Activated CD4-positive, CD25-positive, alpha-beta regulatory T cell treated with anti-CD3 and anti-CD28 coated beads, Interleukin-2, amount 50 U/mL, for 16 hours (primary cell): ENCODE data around the gene LYRM1.

ENCODE experiments used
- DNase-seq: peaks from one replicate; pipeline ENCODE4 v3.0.0-alpha.2; 2020; ENCODE audit warnings: low read depth, low spot score

LYRM1 gene

DNA sequence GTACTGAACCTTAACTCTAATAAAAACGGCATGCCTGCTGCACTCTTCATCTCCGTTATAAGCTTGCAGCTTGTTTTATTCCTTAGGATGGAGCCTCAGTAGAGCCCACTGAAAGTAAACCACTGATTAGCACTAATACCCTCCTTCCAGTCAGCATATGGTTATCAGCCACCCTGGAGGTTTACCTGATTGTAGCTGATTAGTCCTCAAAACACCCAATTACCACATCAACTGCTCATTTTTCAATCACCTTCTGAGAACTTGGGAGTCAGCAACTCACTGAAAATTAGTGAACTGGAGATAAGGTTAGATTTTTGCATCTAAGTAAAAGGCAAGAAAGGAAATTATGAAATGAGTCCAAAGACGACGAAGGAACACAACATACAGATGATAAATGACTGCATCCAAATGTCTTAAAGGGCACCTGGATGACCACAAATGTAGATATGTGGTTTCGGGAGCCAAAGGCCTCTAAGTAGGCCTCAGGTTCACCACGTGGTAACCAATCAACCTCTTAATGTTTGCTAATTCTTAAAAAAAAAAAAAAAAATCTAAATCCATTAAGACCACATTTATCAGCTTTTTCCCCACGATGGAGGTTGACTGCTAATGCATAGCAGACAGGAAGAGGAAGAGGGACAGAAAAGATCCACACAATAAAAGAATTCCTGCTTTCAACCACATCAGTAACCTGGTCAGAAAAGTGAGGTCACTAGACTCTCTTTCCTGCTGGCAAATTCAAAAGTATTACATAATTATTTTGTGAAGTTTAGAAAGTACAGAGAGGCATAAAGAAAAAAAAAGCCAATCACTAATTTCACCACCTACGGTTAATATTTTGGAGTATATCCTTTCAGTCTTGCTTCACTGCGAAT lies 28.4 kb upstream of the LYRM1 start:
- DNase-seq = no peak

- DNase-seq = no peak
Measured at GRCh38 chr16:20873331-20873730, 27.2 kb upstream of the LYRM1 start.

- no peak for DNase-seq
Measured at GRCh38 chr16:20874088-20874581, 26.4 kb upstream of the LYRM1 start.

- DNase-seq = no peak
Measured at GRCh38 chr16:20875355-20875650, 25.3 kb upstream of the LYRM1 start.

GRCh38 chr16:20878682-20879147 lies 21.9 kb upstream of the LYRM1 start:
- no peak for DNase-seq

GRCh38 chr16:20879175-20880040 lies 21.2 kb upstream of the LYRM1 start:
- DNase-seq = no peak

DNA sequence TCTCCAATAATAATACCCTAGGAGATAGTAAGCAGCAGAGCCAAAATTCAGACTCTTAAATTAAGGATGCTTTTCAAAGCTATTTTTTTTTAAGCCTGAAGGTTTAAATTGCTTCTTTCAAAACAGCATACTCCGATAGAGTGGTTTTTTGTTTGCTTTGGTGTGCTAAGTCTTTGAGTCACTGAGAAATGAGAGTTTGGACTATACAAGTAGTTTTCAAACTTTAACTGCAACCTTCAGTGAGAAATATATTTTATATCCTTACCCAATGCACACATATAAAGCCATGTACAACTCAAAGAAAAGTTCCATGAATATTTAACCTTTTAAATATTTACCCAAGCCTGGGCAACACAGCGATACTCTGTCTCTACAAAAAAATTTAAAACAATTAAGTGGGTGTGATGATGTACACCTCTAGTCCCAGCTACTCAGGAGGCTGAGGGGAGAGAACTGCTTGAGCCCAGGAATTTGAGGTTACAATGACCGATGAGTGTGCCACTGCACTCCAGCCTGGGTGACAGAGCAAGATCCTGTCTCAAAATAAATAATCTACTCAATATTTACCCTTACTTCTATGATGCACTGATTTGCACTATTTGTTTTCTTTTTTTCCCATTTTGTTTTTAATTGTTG lies 19.6 kb upstream of the LYRM1 start:
- DNase-seq = no peak

DNA sequence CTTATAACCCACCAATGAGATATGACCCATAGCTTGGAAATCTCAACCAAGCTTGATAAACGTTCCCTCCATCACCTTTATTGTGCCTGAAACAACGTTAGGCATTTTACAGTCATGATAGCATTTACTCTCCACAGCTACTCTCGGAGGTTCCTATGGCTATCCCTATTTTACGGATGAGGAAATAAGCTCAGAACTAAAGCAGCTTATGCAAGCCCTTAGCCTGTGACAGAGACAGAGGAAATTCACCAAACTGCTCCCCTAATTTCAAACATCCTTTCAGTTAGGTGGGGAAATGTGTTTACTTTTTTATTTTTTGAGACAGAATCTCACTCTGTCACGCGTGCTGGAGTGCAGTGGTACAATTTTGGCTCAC lies 19.1 kb upstream of the LYRM1 start:
- DNase-seq = no peak

DNA sequence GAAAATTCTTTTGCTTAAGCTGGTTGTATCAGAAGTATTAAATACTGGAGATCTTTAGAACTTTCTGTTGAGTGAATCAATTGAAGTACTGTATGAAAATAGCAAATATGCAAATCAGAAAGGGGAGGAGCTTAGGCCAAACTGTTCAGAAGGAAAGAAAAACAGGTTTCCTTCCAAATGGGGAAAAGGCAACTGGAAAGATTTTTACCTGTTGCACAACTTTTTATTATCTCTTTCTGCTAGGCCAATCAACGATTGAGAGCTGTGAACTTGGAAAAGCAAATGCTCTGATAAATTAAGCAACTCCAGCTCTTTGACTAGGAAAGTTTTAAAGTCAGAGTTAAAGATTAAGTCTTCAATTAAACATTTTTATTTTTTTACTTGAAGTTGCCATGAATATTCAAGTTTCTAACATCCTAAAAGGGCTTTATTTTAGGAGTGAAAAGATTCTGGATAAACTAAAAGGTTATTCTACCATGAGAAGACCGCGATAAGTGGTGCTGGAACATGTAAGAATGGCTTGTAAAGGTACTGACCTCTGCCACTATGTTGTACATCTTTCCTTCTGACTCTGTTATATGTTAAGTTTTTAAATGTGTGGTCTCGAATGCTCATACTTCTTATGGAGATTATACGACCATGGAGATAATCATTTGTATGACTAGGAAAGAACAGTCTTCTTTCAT lies 16.9 kb upstream of the LYRM1 start:
- DNase-seq = no peak

DNA sequence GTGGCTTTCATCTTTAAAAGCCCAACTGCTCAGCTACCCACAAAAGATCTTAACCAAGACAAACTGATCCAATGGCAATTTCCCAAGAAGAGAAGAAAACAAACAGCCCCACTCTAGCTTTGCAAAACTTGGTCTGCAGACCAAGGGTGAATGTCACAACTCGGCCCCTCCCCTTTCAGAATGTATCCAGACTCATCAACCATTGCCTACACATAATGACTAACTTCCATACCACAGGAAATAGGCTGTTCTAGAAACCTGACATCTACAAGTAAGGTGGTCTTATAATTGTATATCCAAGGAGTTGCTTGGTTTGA lies 16.4 kb upstream of the LYRM1 start:
- no peak for DNase-seq

- DNase-seq = no peak
Measured at GRCh38 chr16:20886320-20886719, 14.3 kb upstream of the LYRM1 start.

- DNase-seq = no peak
Measured at GRCh38 chr16:20887207-20887606, 13.4 kb upstream of the LYRM1 start.

DNA sequence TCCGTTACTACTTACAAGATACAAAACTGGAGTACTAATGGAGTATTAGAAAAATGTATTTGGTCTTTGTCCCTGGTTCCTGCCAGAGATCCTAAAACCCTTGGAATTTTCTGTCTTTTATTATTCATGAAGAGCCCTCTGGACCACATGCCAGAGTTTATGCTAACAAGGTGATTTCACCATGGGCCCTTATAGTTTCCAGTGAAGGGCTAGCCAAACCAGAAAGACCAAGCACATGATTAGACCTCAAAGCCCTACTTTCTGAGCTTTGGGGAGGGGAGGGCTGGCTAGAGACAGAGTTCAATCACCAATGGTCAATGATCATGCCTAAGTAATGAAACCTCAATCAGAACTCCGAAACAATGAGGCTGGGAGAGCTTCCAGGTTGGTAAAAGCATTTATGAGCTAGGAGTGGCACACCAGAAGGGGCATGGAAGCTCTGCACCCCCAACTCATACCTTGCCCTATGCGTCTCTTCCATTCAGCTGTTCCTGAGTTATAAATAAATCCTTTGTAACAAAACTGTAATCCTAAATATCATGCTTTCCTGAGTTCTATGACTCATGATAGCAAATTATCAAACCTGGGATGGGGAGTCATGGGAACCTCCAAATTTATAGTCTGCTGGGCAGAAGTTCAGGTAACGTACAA lies 10.8 kb upstream of the LYRM1 start:
- no peak for DNase-seq

DNA sequence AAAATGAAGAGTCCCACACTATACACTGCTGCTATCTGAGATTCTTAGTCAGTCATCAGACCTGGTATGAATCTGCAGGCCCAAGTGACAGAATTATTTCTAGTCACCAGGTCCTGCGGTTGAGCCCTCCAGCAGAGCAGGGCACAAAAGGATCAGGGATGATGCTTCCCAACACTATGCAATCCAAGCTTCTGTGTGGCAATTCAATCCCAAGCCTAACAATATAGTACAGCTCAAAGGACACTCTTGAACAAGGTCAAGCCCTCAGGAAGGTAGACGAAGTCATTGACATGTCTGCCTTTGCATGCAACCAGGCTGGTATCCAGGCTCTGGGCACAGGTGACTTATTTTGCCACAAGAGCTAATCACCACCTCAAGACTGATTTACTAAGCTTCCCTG lies 6.2 kb upstream of the LYRM1 start:
- no peak for DNase-seq

DNA sequence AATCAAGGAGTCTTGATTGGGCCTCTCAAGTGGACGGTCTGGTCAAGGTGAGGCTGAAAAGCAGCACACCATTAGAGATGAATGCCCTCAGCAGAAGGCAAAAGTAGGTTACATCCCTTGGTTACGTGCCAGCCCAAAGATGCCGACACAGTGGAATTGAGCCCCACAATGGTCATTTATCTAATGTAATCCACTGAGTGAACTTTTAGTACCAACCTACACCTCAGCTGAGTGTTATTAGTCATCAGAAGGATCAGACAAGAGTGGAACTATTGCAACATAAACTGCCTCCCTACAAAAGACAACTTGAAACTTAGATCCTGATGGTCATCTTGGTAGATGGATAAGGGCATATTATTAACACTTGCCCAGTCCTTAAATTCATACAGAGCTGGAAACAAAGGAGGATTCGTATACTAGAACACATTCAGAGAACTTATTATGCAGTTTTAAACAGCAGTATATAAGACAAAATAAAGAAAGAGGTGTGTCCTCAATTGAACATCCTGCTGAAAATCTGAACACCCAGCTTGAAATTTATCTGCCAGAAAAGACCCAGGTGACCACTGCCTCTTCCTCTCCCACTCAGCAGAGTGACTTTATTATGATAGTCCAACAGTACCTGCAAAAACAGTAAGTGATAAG lies 3.2 kb upstream of the LYRM1 start:
- no peak for DNase-seq

DNA sequence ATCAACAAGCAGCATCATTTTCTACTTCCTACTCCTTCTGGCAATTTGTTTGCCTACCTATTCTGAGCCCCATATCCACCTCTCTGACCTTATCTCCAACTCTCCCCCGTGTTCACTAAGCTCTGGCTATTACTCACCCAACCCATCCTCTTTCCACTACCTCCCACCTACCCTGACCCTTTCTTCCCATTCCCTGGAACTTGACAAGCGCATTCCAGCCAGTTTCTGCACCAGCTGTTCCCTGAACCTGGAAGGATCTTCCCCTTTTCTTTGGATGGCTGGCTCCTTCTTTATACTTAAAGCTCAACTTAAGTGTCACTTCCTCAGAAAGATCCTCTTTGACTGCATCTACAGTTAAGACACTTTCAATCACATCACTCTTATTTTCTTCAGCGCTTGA lies 2.6 kb upstream of the LYRM1 start:
- DNase-seq = no peak

DNA sequence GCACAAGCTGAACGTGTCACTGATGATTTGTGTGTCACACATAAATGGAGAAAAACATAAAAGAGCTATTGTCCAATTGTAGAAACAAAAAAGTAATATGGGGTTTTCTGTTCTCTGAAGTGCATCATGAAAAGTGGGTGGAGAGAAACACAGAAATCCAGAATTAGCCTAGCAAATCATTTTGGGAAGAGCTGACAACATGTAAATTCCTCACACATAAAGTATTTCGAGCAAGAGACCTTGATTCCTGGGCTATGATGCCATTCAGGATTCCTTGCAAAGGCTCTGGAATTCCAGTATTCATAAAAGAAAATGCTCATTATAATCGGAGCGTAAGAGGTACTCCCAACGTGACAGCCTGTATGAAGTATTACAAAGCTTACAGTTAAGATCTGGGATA lies 1.5 kb upstream of the LYRM1 start:
- DNase-seq = no peak

- DNase-seq = no peak
Measured at GRCh38 chr16:20899477-20900298, 883 bp upstream of the LYRM1 start.

- no peak for DNase-seq
Measured at GRCh38 chr16:20901068-20901435, 481 bp downstream of the LYRM1 start.
